ENCODE results near the gene RREB1. TPM values are rescaled to one million over a fixed set of nuclear protein-coding genes. Genes with fewer than 3 reads are reported as not detected.

Gene RREB1
- total RNA-seq, 1 donor from 2014 or later: 16.6 TPM

DNA sequence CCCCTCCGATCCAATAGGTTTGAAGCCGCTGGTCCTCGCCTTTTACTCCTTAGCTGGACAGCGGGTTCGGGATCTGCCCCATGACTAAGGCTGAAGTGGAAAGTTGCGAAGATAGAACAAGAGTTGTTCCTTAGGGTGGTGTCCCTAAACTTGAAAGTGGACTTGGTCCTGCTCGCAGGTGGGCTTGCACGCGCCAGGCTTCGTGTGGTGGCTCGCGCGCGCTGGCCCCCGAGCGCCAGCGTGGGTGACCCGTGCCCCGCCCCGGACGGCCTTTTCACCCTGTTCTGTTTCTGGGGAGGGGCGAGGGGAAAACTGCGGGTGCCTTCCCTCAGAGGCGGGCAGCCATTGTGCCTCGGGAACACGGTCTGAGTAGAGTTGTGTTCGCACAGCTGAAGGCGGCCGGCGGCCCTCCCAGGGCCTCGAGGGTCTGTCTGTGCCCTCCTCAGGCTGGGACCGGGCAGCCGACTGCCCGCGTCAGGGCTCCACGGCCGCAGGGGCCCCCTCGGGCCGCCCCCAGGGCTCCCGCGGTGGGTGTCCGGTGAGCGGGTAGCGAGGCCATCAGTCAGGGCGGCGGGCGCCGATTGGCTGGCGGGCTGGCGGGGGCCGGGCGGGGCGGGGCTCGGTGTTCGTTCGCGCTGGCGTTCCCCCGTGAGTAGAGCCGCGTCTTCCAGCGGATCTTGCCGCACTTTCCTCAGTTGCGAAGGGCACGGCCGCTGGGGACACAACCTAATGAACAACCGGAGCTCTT lies 33.0 kb downstream of the RREB1 start:
- no peak for FAIRE-seq

DNA sequence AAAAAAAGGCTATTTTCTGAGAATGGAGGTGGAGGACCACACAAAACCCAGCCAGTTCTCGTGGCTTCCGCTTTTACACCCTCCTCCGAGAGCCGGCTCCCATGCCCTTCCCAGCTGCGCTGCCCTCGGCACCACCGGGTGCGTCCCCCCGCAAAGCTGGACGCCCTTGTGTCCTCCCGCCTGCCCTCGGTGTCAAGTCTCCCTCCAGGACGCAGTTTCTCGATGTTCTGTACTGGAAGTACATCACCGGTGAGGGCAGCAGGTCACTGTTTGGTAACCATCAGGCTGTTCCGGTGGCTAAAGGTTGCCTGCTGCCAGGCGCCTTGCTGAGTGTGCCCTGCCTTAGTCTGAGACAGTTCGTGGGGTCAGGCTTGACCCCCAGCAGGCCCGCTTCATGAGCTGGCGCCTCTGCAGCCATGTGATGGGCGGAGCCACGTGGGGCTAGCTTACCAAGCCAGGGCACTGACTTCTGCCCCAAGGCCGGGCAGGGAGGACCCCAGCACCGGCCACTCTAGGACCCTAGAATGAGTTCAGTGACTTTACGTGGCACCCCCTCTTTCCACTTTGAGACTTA lies 34.6 kb downstream of the RREB1 start:
- Histone ChIP-seq H3K4me3 (ENCODE audit: low read depth, low read length) (no peak overlapping the region), H3K27me3 (ENCODE audit: control insufficient read depth, insufficient read depth, low read length) (no peaks in the 10 kb centered on the region), H3K36me3 (ENCODE audit: control insufficient read depth, insufficient read depth, low read length) (peaks cover 1% of the 10 kb centered on the region)
- DNase-seq (ENCODE audit: low read depth) (no peak), FAIRE-seq (no peak)
- TF ChIP-seq, protein P1, sequence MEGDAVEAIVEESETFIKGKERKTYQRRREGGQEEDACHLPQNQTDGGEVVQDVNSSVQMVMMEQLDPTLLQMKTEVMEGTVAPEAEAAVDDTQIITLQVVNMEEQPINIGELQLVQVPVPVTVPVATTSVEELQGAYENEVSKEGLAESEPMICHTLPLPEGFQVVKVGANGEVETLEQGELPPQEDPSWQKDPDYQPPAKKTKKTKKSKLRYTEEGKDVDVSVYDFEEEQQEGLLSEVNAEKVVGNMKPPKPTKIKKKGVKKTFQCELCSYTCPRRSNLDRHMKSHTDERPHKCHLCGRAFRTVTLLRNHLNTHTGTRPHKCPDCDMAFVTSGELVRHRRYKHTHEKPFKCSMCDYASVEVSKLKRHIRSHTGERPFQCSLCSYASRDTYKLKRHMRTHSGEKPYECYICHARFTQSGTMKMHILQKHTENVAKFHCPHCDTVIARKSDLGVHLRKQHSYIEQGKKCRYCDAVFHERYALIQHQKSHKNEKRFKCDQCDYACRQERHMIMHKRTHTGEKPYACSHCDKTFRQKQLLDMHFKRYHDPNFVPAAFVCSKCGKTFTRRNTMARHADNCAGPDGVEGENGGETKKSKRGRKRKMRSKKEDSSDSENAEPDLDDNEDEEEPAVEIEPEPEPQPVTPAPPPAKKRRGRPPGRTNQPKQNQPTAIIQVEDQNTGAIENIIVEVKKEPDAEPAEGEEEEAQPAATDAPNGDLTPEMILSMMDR (IDR thresholded peaks at IDR 0.05; ENCODE audit: insufficient read depth, low read length, severe bottlenecking): no peak

More for the DNA sequence above, 33.0 kb downstream of the RREB1 start:
- peak; percentile 51 for DNase-seq (ENCODE audit: low read depth)
- TF ChIP-seq, protein P1 (IDR thresholded peaks at IDR 0.05; ENCODE audit: insufficient read depth, low read length, severe bottlenecking): no peak
- peak overlapping the region; percentile 51 for H3K4me3 ChIP-seq (ENCODE audit: low read depth, low read length)
- H3K27me3 ChIP-seq (ENCODE audit: control insufficient read depth, insufficient read depth, low read length): no peaks in the 10 kb centered on the region
- peaks cover 1% of the 10 kb centered on the region for H3K36me3 ChIP-seq (ENCODE audit: control insufficient read depth, insufficient read depth, low read length)

DNA sequence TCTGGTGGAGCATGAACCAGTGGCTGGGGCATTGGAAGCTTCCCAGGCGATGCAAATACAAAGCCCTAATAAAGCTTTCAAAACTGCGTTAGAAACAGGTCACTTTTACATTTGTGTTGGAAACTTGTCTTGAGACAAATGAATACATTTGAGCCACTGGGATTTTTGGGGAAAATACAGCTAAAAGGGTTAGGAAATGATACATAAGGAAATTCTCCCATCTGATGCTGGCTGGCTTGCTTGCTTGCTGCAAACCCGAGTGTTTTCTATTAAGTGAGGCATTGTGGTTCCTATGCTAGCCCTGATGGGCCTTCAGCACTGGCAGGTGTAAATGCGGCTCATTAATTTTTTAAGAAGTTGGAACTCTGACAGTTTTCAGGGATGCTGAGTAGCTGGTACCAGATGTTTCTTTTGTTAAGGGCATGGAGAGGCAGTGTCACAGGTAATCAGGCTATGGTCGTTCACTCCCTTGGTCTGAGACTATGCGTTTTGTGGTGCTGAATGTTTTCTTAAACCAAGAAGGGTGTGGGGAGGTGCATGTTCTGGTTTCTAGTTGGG lies 35.2 kb downstream of the RREB1 start:
- DNase-seq (ENCODE audit: low read depth) (no peak), FAIRE-seq (no peak)
- Histone ChIP-seq H3K36me3 (ENCODE audit: control insufficient read depth, insufficient read depth, low read length) (peaks cover 1% of the 10 kb centered on the region), H3K4me3 (ENCODE audit: low read depth, low read length) (no peak overlapping the region), H3K27me3 (ENCODE audit: control insufficient read depth, insufficient read depth, low read length) (no peaks in the 10 kb centered on the region)
- TF ChIP-seq, protein P1 (IDR thresholded peaks at IDR 0.05; ENCODE audit: insufficient read depth, low read length, severe bottlenecking): no peak

DNA sequence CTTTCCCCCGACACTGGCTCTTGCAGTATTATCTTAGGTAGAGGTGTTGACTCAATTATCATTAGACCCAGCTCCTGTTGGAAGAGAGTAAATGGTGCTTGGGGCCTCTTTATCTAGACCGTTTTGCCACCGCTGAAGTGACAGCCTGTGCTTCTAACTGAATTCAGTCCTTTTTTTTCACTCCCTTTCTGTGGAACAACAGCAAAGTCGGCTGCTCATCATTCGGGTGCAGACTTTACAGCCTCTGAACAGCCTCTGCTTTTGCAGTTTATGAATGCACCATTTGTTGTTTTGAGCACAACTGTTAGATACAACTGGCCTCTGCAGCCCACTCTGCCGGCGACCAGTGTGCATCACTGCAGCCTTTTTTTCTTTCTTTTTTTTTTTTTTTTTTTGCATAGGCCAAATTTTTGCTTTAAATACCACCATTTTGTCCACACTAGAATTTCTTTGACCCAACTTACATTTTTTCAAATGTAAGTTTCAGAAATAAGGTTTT lies 35.8 kb downstream of the RREB1 start:
- H3K27me3 ChIP-seq (ENCODE audit: control insufficient read depth, insufficient read depth, low read length): no peaks in the 10 kb centered on the region
- FAIRE-seq: no peak
- H3K36me3 ChIP-seq (ENCODE audit: control insufficient read depth, insufficient read depth, low read length): peaks cover 1% of the 10 kb centered on the region
- no peak for DNase-seq (ENCODE audit: low read depth)
- no peak overlapping the region for H3K4me3 ChIP-seq (ENCODE audit: low read depth, low read length)
- TF ChIP-seq, protein P1 (IDR thresholded peaks at IDR 0.05; ENCODE audit: insufficient read depth, low read length, severe bottlenecking): no peak

DNA sequence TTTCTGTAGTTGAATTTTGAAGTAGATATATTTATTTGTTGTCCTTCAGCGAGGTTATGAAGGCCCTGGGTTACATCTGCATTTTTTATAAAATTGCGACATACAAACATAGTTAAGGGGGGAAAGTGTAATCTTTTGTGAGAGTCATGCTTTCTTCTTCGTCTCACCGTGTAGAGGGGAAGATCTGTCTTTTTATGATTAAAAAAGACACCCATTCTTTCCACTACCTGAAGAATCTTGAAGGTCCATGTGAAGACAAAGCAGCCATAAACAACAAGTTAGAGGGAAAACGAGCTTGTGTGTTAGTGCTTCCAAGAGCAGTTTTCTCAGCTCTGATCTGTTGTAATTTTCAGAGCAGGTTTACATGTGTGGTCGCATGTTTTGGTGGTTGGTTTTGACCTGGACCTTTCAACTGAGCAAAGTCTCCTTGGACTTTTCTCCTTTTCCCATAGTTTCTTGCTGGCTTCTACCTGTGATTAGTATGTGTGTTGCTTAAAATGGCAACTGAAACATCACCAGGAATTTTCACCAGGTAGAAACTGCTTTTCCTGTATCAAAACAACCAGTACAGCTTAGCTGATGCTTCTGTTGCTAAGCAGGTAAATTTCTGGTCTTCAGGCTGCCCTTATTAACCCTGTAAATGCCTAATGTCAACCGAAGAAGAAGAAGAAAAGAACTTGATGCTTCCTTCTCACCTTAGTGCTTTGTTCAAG lies 37.3 kb downstream of the RREB1 start:
- FAIRE-seq: no peak
- peak; percentile 51 for DNase-seq (ENCODE audit: low read depth)
- H3K36me3 ChIP-seq (ENCODE audit: control insufficient read depth, insufficient read depth, low read length): peaks cover 1% of the 10 kb centered on the region
- H3K4me3 ChIP-seq (ENCODE audit: low read depth, low read length): no peak overlapping the region
- TF ChIP-seq, protein P1 (IDR thresholded peaks at IDR 0.05; ENCODE audit: insufficient read depth, low read length, severe bottlenecking): no peak
- no peaks in the 10 kb centered on the region for H3K27me3 ChIP-seq (ENCODE audit: control insufficient read depth, insufficient read depth, low read length)

Measured in bronchial epithelial cell (primary cell).